NCI-H1417 (cell line): Measurements from ENCODE around the gene CEP44.
"Not testable (repeated sequence)": the region's sequence is repeated elsewhere in the genome, so short reads cannot be mapped to it uniquely, and the experiment has no call there.

ENCODE experiments used
- DNase-seq, 3 experiments: peaks; one replicate each; lab custom pipeline; 2025; lab: John Stamatoyannopoulos, UW

The CEP44 gene

DNA sequence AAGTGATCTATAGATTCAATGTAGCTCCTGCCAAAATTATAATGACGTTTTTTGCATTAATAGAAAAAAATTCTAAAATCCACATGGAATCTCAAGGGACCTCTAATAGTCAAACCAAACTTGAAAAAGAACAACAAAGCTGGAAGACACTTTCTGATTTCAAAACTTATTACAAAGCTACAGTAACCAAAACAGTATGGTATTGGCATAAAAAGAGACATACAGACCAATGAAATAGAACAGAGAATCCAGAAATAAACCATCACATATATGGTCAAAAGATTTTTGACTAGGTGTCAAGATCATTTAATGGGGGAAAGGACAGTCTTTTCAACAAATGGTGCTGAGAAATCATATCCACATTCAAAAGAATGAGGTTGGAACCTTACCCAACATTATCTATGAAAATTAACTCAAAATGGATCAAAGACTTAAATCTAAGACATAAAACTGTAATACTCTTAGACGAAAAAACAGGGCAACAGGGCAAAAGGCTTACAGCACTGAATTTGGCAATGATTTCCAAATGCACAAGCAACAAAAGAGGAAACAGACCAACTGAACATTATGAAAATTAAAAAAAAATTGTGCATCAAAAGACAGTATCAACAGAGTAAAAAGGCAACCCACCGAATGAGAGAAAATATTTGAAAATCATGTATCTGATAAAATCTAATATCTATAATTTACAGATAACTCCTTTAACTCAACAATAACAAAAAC is 4.1 kb upstream of the CEP44 start:
- DNase-seq = no peak

GRCh38 chr4:174281182-174281737 is 2.5 kb upstream of the CEP44 start:
- DNase-seq = no peak

- no peak for DNase-seq
Observed at GRCh38 chr4:174281901-174282300, 1.8 kb upstream of the CEP44 start.

DNA sequence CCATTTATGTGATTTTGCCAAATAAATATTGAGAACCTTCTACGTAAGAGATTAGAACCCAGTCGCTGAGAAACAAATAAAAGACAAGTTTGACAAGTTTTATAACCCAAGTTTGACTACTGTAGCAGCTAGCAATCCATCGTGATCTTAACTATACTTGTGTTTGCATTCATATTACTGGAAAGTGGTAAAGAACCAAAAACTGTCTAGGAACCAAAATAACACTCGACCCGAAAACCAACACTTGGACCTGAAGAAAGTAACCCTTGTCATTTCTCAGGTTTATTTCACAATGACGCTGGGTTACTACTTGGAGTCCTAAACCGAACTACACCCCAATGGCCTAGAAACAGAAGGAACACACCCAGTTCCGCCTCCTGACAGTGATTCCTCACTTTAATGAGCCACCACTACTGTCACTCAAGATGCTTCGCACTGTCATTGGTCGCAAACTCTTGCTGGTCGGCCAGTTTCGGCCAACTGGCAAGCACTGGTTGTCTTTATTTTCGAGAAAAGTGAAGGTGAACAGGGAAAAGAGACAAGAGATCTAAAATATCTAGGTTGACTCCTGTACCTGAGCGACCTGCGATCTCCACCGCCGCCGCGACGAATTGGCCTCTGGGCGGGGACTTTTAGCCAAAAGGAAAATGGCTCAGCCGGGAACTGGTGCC is 740 bp upstream of the CEP44 start:
- DNase-seq = peak; percentile 71 to 93 (median 85)

GRCh38 chr4:174284487-174284886 is 776 bp downstream of the CEP44 start:
- peak in 1 of 3 experiments; percentile 67 for DNase-seq

DNA sequence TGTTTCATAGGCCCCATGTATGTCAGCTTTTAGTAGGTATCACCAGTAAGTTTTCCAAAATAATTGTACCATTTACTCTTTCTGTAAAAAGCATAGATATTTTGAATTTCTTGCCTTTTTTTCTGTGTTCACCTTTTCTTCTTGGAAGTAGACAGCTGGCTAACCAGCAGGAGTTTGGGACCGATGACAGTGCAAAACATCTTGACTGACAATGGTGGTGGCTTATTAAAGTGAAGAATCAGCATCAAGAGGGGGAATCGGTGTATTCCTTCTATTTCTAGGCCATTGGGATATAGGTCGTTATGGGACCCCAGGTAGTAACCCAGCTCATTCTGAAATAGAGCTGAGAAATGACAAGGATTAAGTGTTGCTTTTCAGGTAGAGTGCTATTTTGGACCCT is 3.2 kb downstream of the CEP44 start:
- no peak for DNase-seq

DNA sequence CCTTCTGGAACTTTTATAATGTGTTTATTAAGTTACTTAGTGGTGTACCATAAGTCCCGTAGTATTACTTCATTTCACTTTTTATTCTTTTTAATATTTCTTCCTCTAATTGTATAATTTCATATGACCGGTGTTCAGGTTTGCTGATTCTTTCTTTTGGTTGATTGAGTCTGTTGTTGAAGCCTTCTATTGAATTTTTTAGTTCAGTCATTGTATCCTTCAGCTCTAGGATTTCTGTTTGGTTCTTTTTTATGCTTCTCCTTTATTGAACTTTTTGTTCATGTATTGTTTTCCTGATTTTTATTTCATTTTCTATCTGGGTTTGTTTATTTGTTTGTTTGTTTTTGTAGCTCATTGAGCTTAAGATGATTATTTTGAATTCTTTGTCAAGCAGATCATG is 8.8 kb downstream of the CEP44 start:
- no peak for DNase-seq

- not testable (repeated sequence) for DNase-seq
Observed at GRCh38 chr4:174294641-174295040, 10.9 kb downstream of the CEP44 start.

- not testable (repeated sequence) for DNase-seq
Observed at GRCh38 chr4:174295142-174295541, 11.4 kb downstream of the CEP44 start.

GRCh38 chr4:174303687-174304086 is 20.0 kb downstream of the CEP44 start:
- no peak for DNase-seq

DNA sequence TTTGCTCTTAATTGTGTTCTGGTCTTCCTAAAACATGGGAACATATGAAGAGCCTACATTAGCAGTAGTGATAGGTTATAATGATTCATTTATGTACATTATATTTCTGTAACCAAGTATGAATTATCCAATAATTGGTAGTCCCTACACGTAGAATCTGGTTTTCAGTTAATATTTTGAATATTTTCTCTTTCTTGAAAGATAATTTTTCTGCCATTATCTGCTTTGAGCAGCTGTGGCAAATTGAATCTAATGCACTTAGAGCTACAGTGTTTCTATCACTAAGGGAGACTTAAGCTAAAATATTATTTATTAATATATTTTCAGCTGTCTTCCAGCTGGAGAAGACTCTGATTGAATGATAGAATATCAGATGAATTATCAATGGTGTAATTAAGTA is 21.0 kb downstream of the CEP44 start:
- DNase-seq = no peak

GRCh38 chr4:174305961-174306360 is 22.2 kb downstream of the CEP44 start:
- DNase-seq = no peak

GRCh38 chr4:174307694-174308093 is 24.0 kb downstream of the CEP44 start:
- DNase-seq = no peak

DNA sequence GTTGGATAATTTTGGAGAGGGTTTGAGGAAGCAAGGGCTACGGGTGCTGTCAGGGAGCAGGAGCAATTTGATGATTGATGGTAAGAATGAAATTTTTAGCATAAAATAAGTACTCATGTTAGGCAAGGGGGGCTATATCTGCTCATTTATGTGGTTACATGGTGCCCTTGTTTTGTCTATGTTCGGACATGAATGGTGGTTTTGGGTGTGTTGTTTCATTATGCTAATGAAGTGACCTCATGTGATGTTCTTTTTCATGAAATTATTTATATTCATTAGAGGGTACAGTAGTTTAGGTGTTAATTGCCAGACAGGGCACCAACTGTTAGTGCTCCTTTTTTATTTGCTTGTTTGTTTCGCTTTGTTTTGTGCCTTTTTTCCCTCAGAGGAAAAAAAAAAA is 29.3 kb downstream of the CEP44 start:
- no peak for DNase-seq

DNA sequence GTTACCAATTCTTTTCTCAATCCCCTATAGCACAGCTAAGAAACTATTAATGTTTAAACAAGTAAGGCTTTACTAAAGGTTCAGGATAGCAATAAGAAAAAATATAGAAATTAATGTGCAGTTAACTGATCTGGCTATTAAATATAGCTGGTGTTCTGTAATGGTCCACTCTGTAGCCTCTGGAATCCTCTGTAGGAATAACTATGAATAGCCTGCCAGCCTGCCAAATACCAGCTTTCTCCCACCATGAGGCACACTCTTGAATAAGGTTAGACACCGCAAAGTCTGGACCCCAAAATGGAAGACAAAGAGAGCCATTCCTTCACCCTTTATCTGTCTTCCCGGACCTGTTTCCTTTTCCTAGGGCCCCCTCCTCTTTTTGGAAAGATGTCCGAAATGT is 30.6 kb downstream of the CEP44 start:
- DNase-seq = no peak

DNA sequence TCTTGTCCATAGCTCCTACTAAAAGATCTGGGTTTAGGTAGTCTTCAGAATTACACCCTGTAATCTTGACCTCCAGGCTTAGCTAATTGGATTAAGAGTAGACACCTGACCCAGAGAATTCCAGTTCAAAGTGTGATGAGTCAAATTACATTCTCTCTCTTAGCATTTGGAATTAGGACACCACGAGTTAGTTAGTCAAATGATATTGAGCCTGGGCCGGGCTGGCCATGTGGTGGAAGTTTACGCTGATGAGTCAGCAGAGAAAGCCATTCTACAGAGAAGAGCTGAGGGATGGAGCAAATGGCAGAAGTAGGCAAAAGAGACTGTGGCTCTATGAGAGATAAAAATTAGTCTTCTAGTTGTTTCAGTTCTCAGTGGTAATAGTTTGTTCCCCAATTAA is 31.1 kb downstream of the CEP44 start:
- DNase-seq = no peak

GRCh38 chr4:174316546-174316945 is 32.8 kb downstream of the CEP44 start:
- no peak for DNase-seq

DNA sequence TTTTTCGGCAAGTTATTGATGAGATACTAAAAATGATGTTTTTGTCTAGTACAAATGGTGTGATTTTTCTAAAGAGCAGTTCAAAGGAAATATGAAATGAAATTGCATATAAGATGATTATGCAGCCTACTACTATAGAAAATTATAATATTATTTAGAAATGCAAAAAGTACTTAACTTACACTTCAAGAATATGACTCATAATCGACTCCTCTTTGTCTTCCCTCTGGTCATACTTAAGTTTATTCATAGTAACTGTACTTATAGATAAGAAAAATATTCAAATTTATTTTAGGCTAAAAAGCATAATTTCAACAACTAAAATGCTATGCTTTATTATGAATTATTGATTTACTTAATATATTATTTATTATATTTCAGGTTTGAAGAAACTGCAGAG is 33.2 kb downstream of the CEP44 start:
- DNase-seq = no peak

GRCh38 chr4:174317531-174317930 is 33.8 kb downstream of the CEP44 start:
- peak in 1 of 3 experiments; percentile 41 for DNase-seq

GRCh38 chr4:174318829-174319764 is 35.4 kb downstream of the CEP44 start:
- peak in 2 of 3 experiments; percentile 27 to 63 for DNase-seq

- no peak for DNase-seq
Observed at GRCh38 chr4:174320494-174321199, 36.9 kb downstream of the CEP44 start.

DNA sequence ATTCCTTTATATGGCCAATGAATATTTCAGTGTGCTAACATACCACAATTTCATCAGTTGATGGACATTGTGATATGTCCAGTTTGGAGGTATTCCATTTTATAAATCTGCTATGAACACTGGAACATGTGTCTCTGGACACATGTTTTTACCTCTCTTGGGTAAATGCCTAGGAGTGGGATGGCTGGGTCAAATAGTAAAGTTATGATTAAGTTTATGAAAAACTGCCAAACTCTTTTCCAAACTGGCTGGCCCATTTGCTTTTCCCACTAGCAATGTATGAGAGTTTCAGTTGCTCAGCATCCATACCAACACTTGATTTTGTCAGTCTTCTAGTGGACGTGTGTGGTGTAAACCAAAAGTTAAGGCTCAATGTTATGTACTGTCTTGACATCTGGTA is 40.5 kb downstream of the CEP44 start:
- DNase-seq = no peak
